Uterus (tissue), 2 donors: ENCODE measurements around the gene HSPB7.

Experiments
- CTCF ChIP-seq, 4 experiments: fragments of 200-600 bp in 2 of 4; fragments of 450-650 bp in 2 of 4; sonication (generic) in 2 of 4; IDR thresholded peaks; one replicate each; pipeline ENCODE4 v1.5.1; 2016 to 2019; ENCODE audit warnings: antibody characterized with exemption in 4 of 4, mild to moderate bottlenecking in 2 of 4, moderate library complexity in 1 of 4
- POLR2A ChIP-seq, 2 donors: fragments of 450-650 bp; IDR thresholded peaks; one replicate each; pipeline ENCODE4 v1.6.1; 2016; ENCODE audit warnings: antibody characterized with exemption in 2 of 2, mild to moderate bottlenecking in 1 of 2, moderate library complexity in 1 of 2

GRCh38 chr1:15972409-15972808, 45.4 kb downstream of the HSPB7 start:
- TF ChIP-seq CTCF (IDR thresholded peaks at IDR 0.05) = no peak
- TF ChIP-seq POLR2A (IDR thresholded peaks at IDR 0.05) = no peak
